ENCODE results near the gene CCSAP. TPM values are rescaled to one million over a fixed set of nuclear protein-coding genes. Genes with fewer than 3 reads are reported as not detected.

The CCSAP gene
- total and polyA plus RNA-seq, 2 of the 13 experiments (the other 11 are each of a cell fraction or from before 2014, with no cell fraction given), result 3.7 to 9.0 TPM

DNA sequence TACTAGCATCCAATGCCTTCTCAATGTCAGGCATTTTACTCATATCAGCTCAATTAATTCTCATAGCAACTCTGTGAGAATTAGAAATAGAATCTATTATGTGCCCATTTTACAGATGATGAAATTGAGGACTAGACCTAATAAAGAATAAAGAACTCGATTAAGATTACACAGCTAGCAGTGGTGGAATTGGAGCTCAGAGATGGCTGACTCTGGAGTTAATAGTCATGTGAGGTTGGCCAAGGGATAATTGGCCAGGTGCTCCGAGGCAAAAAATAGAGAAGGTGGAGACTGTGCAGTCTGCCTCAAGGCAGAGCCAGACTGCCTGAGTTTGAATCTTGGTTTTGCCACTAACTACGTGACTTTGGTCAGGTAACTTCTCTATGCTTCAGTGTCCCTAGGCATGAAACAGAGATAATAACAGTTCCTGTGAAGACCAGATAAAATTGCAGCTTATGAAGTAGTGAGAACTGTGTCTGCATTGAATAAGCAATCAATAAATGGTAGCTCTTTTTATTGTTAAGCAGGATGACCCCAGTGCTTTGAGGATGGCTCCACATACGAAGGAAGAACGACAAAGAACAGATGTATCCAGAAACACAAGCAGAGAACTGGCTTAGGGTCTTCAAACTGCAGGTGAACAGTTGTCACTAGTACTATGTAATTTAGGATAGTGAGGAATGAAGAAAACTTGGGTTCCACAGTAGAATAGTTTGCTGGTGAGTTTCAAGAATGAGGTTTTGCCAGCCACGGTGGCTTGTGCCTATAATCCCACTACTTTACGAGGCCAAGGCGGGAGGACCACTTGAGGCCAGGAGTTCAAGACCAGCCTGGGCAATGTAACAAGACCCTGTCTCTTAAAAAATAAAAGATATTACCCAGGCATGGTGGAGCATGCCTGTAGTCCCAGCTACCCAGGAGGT is 6.9 kb upstream of the CCSAP start (continued):
- TF ChIP-seq ZNF468 (CRISPR knock-in tag; IDR thresholded peaks at IDR 0.05), result no peak
- no peak for TF ChIP-seq TCF7 (IDR thresholded peaks at IDR 0.05; ENCODE audit: low read depth)
- no peak for TF ChIP-seq WIZ (CRISPR knock-in tag; IDR thresholded peaks at IDR 0.05)
- peak; percentile 47; the same call in 1 of the 2 replicates for TF ChIP-seq ZMYM3 (CRISPR knock-in tag; IDR thresholded peaks at IDR 0.05)
- TF ChIP-seq ZBTB21 (CRISPR knock-in tag; IDR thresholded peaks at IDR 0.05), result no peak
- TF ChIP-seq NR2F2 (IDR thresholded peaks at IDR 0.05; ENCODE audit: borderline replicate concordance, low read depth), result no peak
- no peak for TF ChIP-seq TRIM22 (IDR thresholded peaks at IDR 0.05)
- TF ChIP-seq ZNF629 (CRISPR knock-in tag; conservative IDR thresholded peaks at IDR 0.05), result peak; percentile 86
- TF ChIP-seq, protein P1, sequence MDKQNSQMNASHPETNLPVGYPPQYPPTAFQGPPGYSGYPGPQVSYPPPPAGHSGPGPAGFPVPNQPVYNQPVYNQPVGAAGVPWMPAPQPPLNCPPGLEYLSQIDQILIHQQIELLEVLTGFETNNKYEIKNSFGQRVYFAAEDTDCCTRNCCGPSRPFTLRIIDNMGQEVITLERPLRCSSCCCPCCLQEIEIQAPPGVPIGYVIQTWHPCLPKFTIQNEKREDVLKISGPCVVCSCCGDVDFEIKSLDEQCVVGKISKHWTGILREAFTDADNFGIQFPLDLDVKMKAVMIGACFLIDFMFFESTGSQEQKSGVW (CRISPR knock-in tag; IDR thresholded peaks at IDR 0.05; ENCODE audit: borderline replicate concordance), result no peak

DNA sequence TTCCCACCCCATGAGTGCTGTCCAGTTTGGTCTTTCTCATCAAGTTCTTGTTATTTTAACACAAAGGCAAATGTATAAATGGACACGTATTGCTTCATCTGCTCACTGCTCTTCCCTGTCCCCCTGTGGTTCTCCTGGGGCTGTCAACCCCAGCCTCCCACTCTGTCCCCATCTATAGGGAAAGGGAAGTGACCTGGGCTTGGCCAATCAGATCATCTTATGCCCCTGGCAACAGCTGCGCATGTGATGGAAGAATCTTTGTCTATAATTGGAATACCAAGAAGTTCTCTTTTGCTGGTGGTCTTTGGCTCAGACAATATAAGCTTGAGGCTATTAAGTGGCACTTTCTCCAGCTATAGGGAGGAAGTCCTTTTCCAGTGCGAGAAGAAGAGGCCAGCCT is 4.7 kb upstream of the CCSAP start:
- H3K4me1 ChIP-seq (ENCODE audit: insufficient read depth, low read length), result peaks cover 41% of the 10 kb centered on the region
- BruUV-seq (replicated peaks), result no TSS peak
- H3K9me3 ChIP-seq (ENCODE audit: low read length), result no peaks in the 10 kb centered on the region
- FAIRE-seq, result no peak
- H3K79me2 ChIP-seq (ENCODE audit: insufficient read depth, low read length), result no peaks in the 10 kb centered on the region
- ATAC-seq, result no peak
- H3K27ac ChIP-seq (ENCODE audit: extremely low read length, insufficient read depth, low read length), result no peak overlapping the region
- ChIA-PET CTCF (ENCODE audit: low intra/inter-chr PET ratio, low total read pairs) (no interaction called here), POLR2A (no interaction called here)
- WGBS (ENCODE audit: low lambda C conversion rate), result 64% methylated on average over 3 of the region's 3 CpGs
- H3K4me3 ChIP-seq (replicated peaks in 1 of 3; ENCODE audit: insufficient read depth in 1 of 3, low read depth in 2 of 3, low read length in 3 of 3), result no peak overlapping the region
- no peak overlapping the region for H3K4me2 ChIP-seq (ENCODE audit: low read depth, low read length)
- H2AFZ ChIP-seq (ENCODE audit: low read length), result no peak overlapping the region
- no peak overlapping the region for H3K9ac ChIP-seq (ENCODE audit: insufficient read depth, low read depth, low read length)
- H3K27me3 ChIP-seq (ENCODE audit: control insufficient read depth in 1 of 2, insufficient read depth in 2 of 2, low read length in 2 of 2), result peaks cover 0 to 17% of the 10 kb centered on the region in 2 experiments; a peak in 2 of 5 replicates
- H4K20me1 ChIP-seq (ENCODE audit: insufficient read depth, low read length), result no peaks in the 10 kb centered on the region
- no peak for DNase-seq (ENCODE audit: low spot score)
- intact Hi-C loops (cut with micrococcal nuclease; ENCODE audit: unreplicated experiment), result loop anchor here (10.0 kb wide), 1 partner anchor 137 kb away; no protein-coding TSS in a partner anchor
- in situ Hi-C loops (cut with HindIII; ENCODE audit: extremely low pct_ligation_motif_present, low pct_unique_long_range_greater_than_20kb), result no loop called here
- H3K36me3 ChIP-seq (replicated peaks in 1 of 2; ENCODE audit: control insufficient read depth in 1 of 2, insufficient read depth in 2 of 2, low read length in 2 of 2), result no peaks in the 10 kb centered on the region
- TF ChIP-seq SKIL (CRISPR knock-in tag; IDR thresholded peaks at IDR 0.05; ENCODE audit: borderline replicate concordance), result no peak
- no peak for TF ChIP-seq ZNF569 (CRISPR knock-in tag; IDR thresholded peaks at IDR 0.05; ENCODE audit: borderline replicate concordance)
- no peak for TF ChIP-seq CENPX (CRISPR knock-in tag; IDR thresholded peaks at IDR 0.05)
- no peak for TF ChIP-seq THAP9 (CRISPR knock-in tag; IDR thresholded peaks at IDR 0.05; ENCODE audit: borderline replicate concordance)
- TF ChIP-seq ATF4 (CRISPR knock-in tag; IDR thresholded peaks at IDR 0.05), result no peak
